Measurements from ENCODE around the gene NCAM2.

NCAM2 gene

GRCh38 chr21:21001591-21002100 lies 3.4 kb downstream of the NCAM2 start:
- no peak overlapping the region for H3K4me3 ChIP-seq (ENCODE audit: low read depth, low read length)
- TF ChIP-seq CTCF (IDR thresholded peaks at IDR 0.05; ENCODE audit: low read depth, low read length, missing control alignments) = no peak
- no peak for DNase-seq (ENCODE audit: low read depth)

- H3K4me3 ChIP-seq (ENCODE audit: low read depth, low read length) = no peak overlapping the region
- TF ChIP-seq CTCF (IDR thresholded peaks at IDR 0.05; ENCODE audit: low read depth, low read length, missing control alignments) = no peak
- DNase-seq (ENCODE audit: low read depth) = no peak
These were observed 3.9 kb downstream of the NCAM2 start for GRCh38 chr21:21002153-21002552.

- no peak for DNase-seq (ENCODE audit: low read depth)
- no peak for TF ChIP-seq CTCF (IDR thresholded peaks at IDR 0.05; ENCODE audit: low read depth, low read length, missing control alignments)
- no peak overlapping the region for H3K4me3 ChIP-seq (ENCODE audit: low read depth, low read length)
These were observed 5.5 kb downstream of the NCAM2 start for GRCh38 chr21:21003701-21004100.

- H3K4me3 ChIP-seq (ENCODE audit: low read depth, low read length) = no peak overlapping the region
- TF ChIP-seq CTCF (IDR thresholded peaks at IDR 0.05; ENCODE audit: low read depth, low read length, missing control alignments) = no peak
- DNase-seq (ENCODE audit: low read depth) = no peak
These were observed 9.4 kb downstream of the NCAM2 start for GRCh38 chr21:21007606-21008005.

- no peak overlapping the region for H3K4me3 ChIP-seq (ENCODE audit: low read depth, low read length)
- TF ChIP-seq CTCF (IDR thresholded peaks at IDR 0.05; ENCODE audit: low read depth, low read length, missing control alignments) = no peak
- no peak for DNase-seq (ENCODE audit: low read depth)
These were observed 12.0 kb downstream of the NCAM2 start for GRCh38 chr21:21010228-21010627.

GRCh38 chr21:21010698-21011097 lies 12.5 kb downstream of the NCAM2 start:
- H3K4me3 ChIP-seq (ENCODE audit: low read depth, low read length) = no peak overlapping the region
- TF ChIP-seq CTCF (IDR thresholded peaks at IDR 0.05; ENCODE audit: low read depth, low read length, missing control alignments) = no peak
- DNase-seq (ENCODE audit: low read depth) = no peak

GRCh38 chr21:21018821-21019220 lies 20.6 kb downstream of the NCAM2 start:
- no peak overlapping the region for H3K4me3 ChIP-seq (ENCODE audit: low read depth, low read length)
- no peak for TF ChIP-seq CTCF (IDR thresholded peaks at IDR 0.05; ENCODE audit: low read depth, low read length, missing control alignments)
- DNase-seq (ENCODE audit: low read depth) = no peak
